HG03196 (cell line): Measurements from ENCODE around the gene BSN.
A peak's percentile ranks its signal among the peaks of the same experiment; 100 is the strongest.
"Not testable (repeated sequence)": the region's sequence is repeated elsewhere in the genome, so short reads cannot be mapped to it uniquely, and the experiment has no call there.

Source experiments
- ATAC-seq: cut with Tn5 transposase; IDR thresholded peaks from one replicate; pipeline ENCODE4 v1.9.1; 2021; ENCODE audit not compliant: unreplicated experiment

BSN gene

GRCh38 chr3:49533786-49534519 lies 20.3 kb upstream of the BSN start:
- ATAC-seq = no peak

GRCh38 chr3:49534581-49535441 lies 19.5 kb upstream of the BSN start:
- no peak for ATAC-seq

- ATAC-seq = no peak
Measured at GRCh38 chr3:49535971-49536874, 18.1 kb upstream of the BSN start.

GRCh38 chr3:49536875-49537533 lies 17.3 kb upstream of the BSN start:
- ATAC-seq = no peak

- ATAC-seq = peak; percentile 88
Measured at GRCh38 chr3:49539659-49540560, 14.4 kb upstream of the BSN start.

- ATAC-seq = no peak
Measured at GRCh38 chr3:49552087-49552486, 2.2 kb upstream of the BSN start.

- ATAC-seq = no peak
Measured at GRCh38 chr3:49553324-49553691, 969 bp upstream of the BSN start.

GRCh38 chr3:49554633-49555265 lies 472 bp downstream of the BSN start:
- ATAC-seq = peak; percentile 38

- no peak for ATAC-seq
Measured at GRCh38 chr3:49556500-49557275, 2.4 kb downstream of the BSN start.

GRCh38 chr3:49563040-49563578 lies 8.8 kb downstream of the BSN start:
- ATAC-seq = no peak

- no peak for ATAC-seq
Measured at GRCh38 chr3:49563766-49564165, 9.5 kb downstream of the BSN start.

GRCh38 chr3:49566312-49566711 lies 12.0 kb downstream of the BSN start:
- ATAC-seq = no peak

- no peak for ATAC-seq
Measured at GRCh38 chr3:49567406-49567805, 13.1 kb downstream of the BSN start.

GRCh38 chr3:49568965-49569364 lies 14.7 kb downstream of the BSN start:
- no peak for ATAC-seq

GRCh38 chr3:49570028-49570654 lies 15.9 kb downstream of the BSN start:
- ATAC-seq = no peak

- no peak for ATAC-seq
Measured at GRCh38 chr3:49582177-49582576, 27.9 kb downstream of the BSN start.

- ATAC-seq = not testable (repeated sequence)
Measured at GRCh38 chr3:49585261-49585755, 31.0 kb downstream of the BSN start.

GRCh38 chr3:49591615-49592014 lies 37.3 kb downstream of the BSN start:
- ATAC-seq = no peak
